H9 (cell line): ENCODE measurements around the gene HPRT1. TPM values are rescaled to one million over a fixed set of nuclear protein-coding genes. Genes with fewer than 3 reads are reported as not detected.

Experiments
- DNase-seq: peaks from one replicate; pipeline ENCODE4 v3.0.0-alpha.2; 2017
- H2AFZ ChIP-seq: one replicate; pipeline ENCODE4 v1.6.1; 2013; ENCODE audit warnings: mild to moderate bottlenecking, low read length, control low read depth, moderate library complexity
- H2AK5ac ChIP-seq: 2 replicates; pipeline ENCODE4 v1.6.1; 2013; ENCODE audit warnings: low read length, control low read depth, mixed read lengths; ENCODE audit not compliant: insufficient read length
- H2BK120ac ChIP-seq: one replicate; pipeline ENCODE4 v1.6.1; 2013; ENCODE audit warnings: low read depth, mild to moderate bottlenecking, low read length, control low read depth, inconsistent platforms; ENCODE audit not compliant: poor library complexity, severe bottlenecking
- H2BK12ac ChIP-seq: 2 replicates; pipeline ENCODE4 v1.6.1; 2013; ENCODE audit warnings: low read length, control low read depth, mixed read lengths, low read depth; ENCODE audit not compliant: insufficient read length
- H2BK15ac ChIP-seq: 2 replicates; pipeline ENCODE4 v1.6.1; 2013; ENCODE audit warnings: low read depth, low read length, control low read depth
- H2BK20ac ChIP-seq: one replicate; pipeline ENCODE4 v1.6.1; 2013; ENCODE audit warnings: low read depth, mild to moderate bottlenecking, low read length, control low read depth, inconsistent platforms; ENCODE audit not compliant: poor library complexity, severe bottlenecking
- H2BK5ac ChIP-seq: 2 replicates; pipeline ENCODE4 v1.6.1; 2013; ENCODE audit warnings: low read length, control low read depth, mixed read lengths; ENCODE audit not compliant: insufficient read length
- H3K14ac ChIP-seq: 2 replicates; pipeline ENCODE4 v1.6.1; 2013; ENCODE audit warnings: low read length, control low read depth; ENCODE audit not compliant: insufficient read depth
- H3K18ac ChIP-seq: 2 replicates; pipeline ENCODE4 v1.6.1; 2013; ENCODE audit warnings: low read depth, mild to moderate bottlenecking, mixed read lengths, low read length, control low read depth; ENCODE audit not compliant: insufficient read length
- H3K23ac ChIP-seq: 2 replicates; pipeline ENCODE4 v1.6.1; 2013; ENCODE audit warnings: low read length, control low read depth, mixed read lengths, low read depth; ENCODE audit not compliant: insufficient read length
- H3K23me2 ChIP-seq: 2 replicates; pipeline ENCODE4 v1.6.1; 2013; ENCODE audit warnings: low read depth, mild to moderate bottlenecking, mixed read lengths, low read length, control low read depth; ENCODE audit not compliant: insufficient read length, poor library complexity, severe bottlenecking
- H3K27ac ChIP-seq: 2 replicates; pipeline ENCODE4 v1.5.1; 2013; ENCODE audit warnings: low read length, control low read depth, mixed read lengths, low read depth; ENCODE audit not compliant: insufficient read length
- H3K27me3 ChIP-seq: 2 replicates; pipeline ENCODE4 v1.6.1; 2013; ENCODE audit warnings: low read length, control low read depth, inconsistent platforms; ENCODE audit not compliant: insufficient read depth
- H3K4ac ChIP-seq: 2 replicates; pipeline ENCODE4 v1.6.1; 2013; ENCODE audit warnings: low read depth, mild to moderate bottlenecking, control low read depth, inconsistent platforms, low read length, moderate library complexity
- H3K4me1 ChIP-seq: 2 replicates; pipeline ENCODE4 v1.6.1; 2013; ENCODE audit warnings: low read length, control low read depth, inconsistent platforms; ENCODE audit not compliant: insufficient read depth
- H3K4me2 ChIP-seq: 2 replicates; pipeline ENCODE4 v1.6.1; 2013; ENCODE audit warnings: low read length, control low read depth, mixed read lengths; ENCODE audit not compliant: insufficient read length, insufficient read depth
- H3K56ac ChIP-seq: 2 replicates; pipeline ENCODE4 v1.6.1; 2013; ENCODE audit warnings: low read depth, mild to moderate bottlenecking, mixed read lengths, low read length, control low read depth; ENCODE audit not compliant: insufficient read length
- H3K79me1 ChIP-seq: 2 replicates; pipeline ENCODE4 v1.6.1; 2013; ENCODE audit warnings: low read depth, mild to moderate bottlenecking, moderate library complexity, low read length, control low read depth, inconsistent platforms; ENCODE audit not compliant: insufficient read depth, poor library complexity, severe bottlenecking
- H3K79me2 ChIP-seq: 2 replicates; pipeline ENCODE4 v1.6.1; 2013; ENCODE audit warnings: low read length, control low read depth, inconsistent platforms; ENCODE audit not compliant: insufficient read depth
- H3K9ac ChIP-seq: 2 replicates; pipeline ENCODE4 v1.6.1; 2013; ENCODE audit warnings: low read length, control low read depth, mixed read lengths; ENCODE audit not compliant: insufficient read length; ENCODE audit errors: extremely low read depth
- H3K9me3 ChIP-seq: one replicate; pipeline ENCODE4 v1.6.1; 2013; ENCODE audit warnings: low read depth, low read length, inconsistent platforms; ENCODE audit not compliant: control insufficient read depth
- H3T11ph ChIP-seq: one replicate; pipeline ENCODE4 v1.6.1; 2013; ENCODE audit warnings: mild to moderate bottlenecking, low read length, control low read depth, inconsistent platforms
- H4K20me1 ChIP-seq: one replicate; pipeline ENCODE4 v1.6.1; 2013; ENCODE audit not compliant: control insufficient read depth, insufficient read length, insufficient read depth
- H4K5ac ChIP-seq: 2 replicates; pipeline ENCODE4 v1.6.1; 2013; ENCODE audit warnings: low read depth, mild to moderate bottlenecking, mixed read lengths, low read length, control low read depth; ENCODE audit not compliant: insufficient read length
- H4K8ac ChIP-seq: replicated peaks from 2 replicates; pipeline ENCODE4 v1.6.1; 2013; ENCODE audit warnings: low read length, control low read depth, mixed read lengths, low read depth; ENCODE audit not compliant: insufficient read length
- H4K91ac ChIP-seq: 2 replicates; pipeline ENCODE4 v1.6.1; 2013; ENCODE audit warnings: low read depth, mild to moderate bottlenecking, moderate library complexity, mixed read lengths, low read length, control low read depth; ENCODE audit not compliant: insufficient read length
- H3K27ac Mint-ChIP-seq, 3 experiments: 2 replicates in 2 of 3; 3 replicates in 1 of 3; pipeline ENCODE4 v1.8.0; 2020 to 2021; ENCODE audit warnings: mixed read lengths in 3 of 3, mild to moderate bottlenecking in 1 of 3, moderate library complexity in 1 of 3
- H3K27me3 Mint-ChIP-seq: 2 replicates; pipeline ENCODE4 v1.8.0; 2021; ENCODE audit warnings: low read depth, mild to moderate bottlenecking, moderate library complexity, mixed read lengths
- H3K36me3 Mint-ChIP-seq, 3 experiments: 2 replicates in 2 of 3; 3 replicates in 1 of 3; pipeline ENCODE4 v1.8.0; 2020 to 2021; ENCODE audit warnings: low read depth in 3 of 3, mixed read lengths in 3 of 3; ENCODE audit not compliant: insufficient read depth in 1 of 3
- H3K4me1 Mint-ChIP-seq, 2 experiments: 2 replicates each; pipeline ENCODE4 v1.8.0; 2020; ENCODE audit warnings: mixed read lengths in 2 of 2
- H3K4me3 Mint-ChIP-seq, 2 experiments: 2 replicates in 1 of 2; 3 replicates in 1 of 2; pipeline ENCODE4 v1.8.0; 2020 to 2021; ENCODE audit warnings: mild to moderate bottlenecking in 2 of 2, mixed read lengths in 2 of 2, moderate library complexity in 1 of 2
- H3K9me3 Mint-ChIP-seq, 2 experiments: 2 replicates in 1 of 2; 3 replicates in 1 of 2; pipeline ENCODE4 v1.8.0; 2020; ENCODE audit warnings: mild to moderate bottlenecking in 2 of 2, mixed read lengths in 2 of 2, moderate library complexity in 1 of 2
- WGBS: extraction: QIAGEN DNeasy Blood & Tissue Kit; methylation state at CpG from one replicate; pipeline ENCODE4 v1.1.7; 2013; ENCODE audit warnings: missing lambda C conversion rate, low lambda C conversion rate, mixed read lengths; ENCODE audit not compliant: insufficient read length; ENCODE audit errors: extremely low coverage; 5-methylcytosine and 5-hydroxymethylcytosine counted together
- total RNA-seq: library from RNA; stranded (reverse); gene quantifications from 2 replicates; pipeline ENCODE4 v1.2.1, GENCODE V29; 2021
- TF ChIP-seq, protein P1 (sequence below): fragments of 200-600 bp; sonication (generic); conservative IDR thresholded peaks from 3 replicates; pipeline ENCODE4 v1.8.0; 2021; ENCODE audit warnings: antibody characterized with exemption, mild to moderate bottlenecking

The HPRT1 gene
- total RNA-seq, 1 experiment from 2014 or later, result 39.2 TPM

DNA sequence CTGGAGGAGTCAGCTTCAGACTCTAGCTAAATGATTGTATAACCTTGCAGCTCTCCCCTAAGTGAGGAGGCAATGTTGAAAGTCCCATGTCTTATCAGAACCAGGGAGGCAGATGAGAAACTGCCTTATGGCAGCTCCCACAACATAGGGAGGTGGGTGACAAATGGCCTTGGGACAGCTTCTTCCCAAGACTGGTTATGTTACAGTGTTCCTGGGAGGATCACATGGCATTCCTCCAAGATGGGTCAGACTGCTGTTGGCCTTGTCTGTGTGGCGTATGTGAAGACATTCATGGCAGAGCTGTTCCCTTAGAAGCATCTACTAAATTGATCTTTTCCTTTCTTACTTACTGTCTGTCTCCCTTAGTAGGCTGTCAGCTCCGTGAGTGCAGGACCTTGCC is 42.0 kb downstream of the HPRT1 start:
- no peaks in the 10 kb centered on the region for H3K4me1 ChIP-seq
- no peak overlapping the region for H3K4me3 Mint-ChIP-seq
- H3K27ac ChIP-seq, result no peak overlapping the region
- no peak overlapping the region for H4K5ac ChIP-seq
- no peak overlapping the region for H2AFZ ChIP-seq
- H3K27ac Mint-ChIP-seq, result no peak overlapping the region
- TF ChIP-seq, protein P1, sequence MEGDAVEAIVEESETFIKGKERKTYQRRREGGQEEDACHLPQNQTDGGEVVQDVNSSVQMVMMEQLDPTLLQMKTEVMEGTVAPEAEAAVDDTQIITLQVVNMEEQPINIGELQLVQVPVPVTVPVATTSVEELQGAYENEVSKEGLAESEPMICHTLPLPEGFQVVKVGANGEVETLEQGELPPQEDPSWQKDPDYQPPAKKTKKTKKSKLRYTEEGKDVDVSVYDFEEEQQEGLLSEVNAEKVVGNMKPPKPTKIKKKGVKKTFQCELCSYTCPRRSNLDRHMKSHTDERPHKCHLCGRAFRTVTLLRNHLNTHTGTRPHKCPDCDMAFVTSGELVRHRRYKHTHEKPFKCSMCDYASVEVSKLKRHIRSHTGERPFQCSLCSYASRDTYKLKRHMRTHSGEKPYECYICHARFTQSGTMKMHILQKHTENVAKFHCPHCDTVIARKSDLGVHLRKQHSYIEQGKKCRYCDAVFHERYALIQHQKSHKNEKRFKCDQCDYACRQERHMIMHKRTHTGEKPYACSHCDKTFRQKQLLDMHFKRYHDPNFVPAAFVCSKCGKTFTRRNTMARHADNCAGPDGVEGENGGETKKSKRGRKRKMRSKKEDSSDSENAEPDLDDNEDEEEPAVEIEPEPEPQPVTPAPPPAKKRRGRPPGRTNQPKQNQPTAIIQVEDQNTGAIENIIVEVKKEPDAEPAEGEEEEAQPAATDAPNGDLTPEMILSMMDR, result no peak
- peaks cover 0 to 64% of the 10 kb centered on the region in 2 experiments; a peak in 3 of 5 replicates for H3K9me3 Mint-ChIP-seq
- no peak overlapping the region for H2BK5ac ChIP-seq
- no peaks in the 10 kb centered on the region for H3K4me1 Mint-ChIP-seq
- H4K20me1 ChIP-seq, result no peaks in the 10 kb centered on the region
- no peak overlapping the region for H2BK20ac ChIP-seq
- H2BK120ac ChIP-seq, result no peak overlapping the region
- no peak overlapping the region for H3K14ac ChIP-seq
- H3K79me1 ChIP-seq, result no peaks in the 10 kb centered on the region
- H3K23ac ChIP-seq, result no peak overlapping the region
- WGBS, result no CpG with 5 or more reads among the region's 2 CpGs
- no peak overlapping the region for H4K8ac ChIP-seq
- no peak overlapping the region for H2AK5ac ChIP-seq
- H3K18ac ChIP-seq, result no peak overlapping the region
- no peak overlapping the region for H2BK12ac ChIP-seq
- no peak for DNase-seq
- no peak overlapping the region for H3K9ac ChIP-seq
- H3K79me2 ChIP-seq, result no peaks in the 10 kb centered on the region
- no peaks in the 10 kb centered on the region for H3K9me3 ChIP-seq
- H4K91ac ChIP-seq, result no peak overlapping the region
- H2BK15ac ChIP-seq, result no peak overlapping the region
- peaks cover under 1% of the 10 kb centered on the region for H3K27me3 Mint-ChIP-seq
- no peaks in the 10 kb centered on the region for H3K23me2 ChIP-seq
- no peaks in the 10 kb centered on the region for H3K27me3 ChIP-seq
- no peak overlapping the region for H3K4me2 ChIP-seq
- peaks cover 16 to 48% (median 42%) of the 10 kb centered on the region in 3 experiments; a peak in 6 of 7 replicates for H3K36me3 Mint-ChIP-seq
- H3K4ac ChIP-seq, result no peak overlapping the region
- H3T11ph ChIP-seq, result no peak overlapping the region
- H3K56ac ChIP-seq, result no peak overlapping the region
